ENCODE data around the gene DEGS1.

Gene DEGS1

DNA sequence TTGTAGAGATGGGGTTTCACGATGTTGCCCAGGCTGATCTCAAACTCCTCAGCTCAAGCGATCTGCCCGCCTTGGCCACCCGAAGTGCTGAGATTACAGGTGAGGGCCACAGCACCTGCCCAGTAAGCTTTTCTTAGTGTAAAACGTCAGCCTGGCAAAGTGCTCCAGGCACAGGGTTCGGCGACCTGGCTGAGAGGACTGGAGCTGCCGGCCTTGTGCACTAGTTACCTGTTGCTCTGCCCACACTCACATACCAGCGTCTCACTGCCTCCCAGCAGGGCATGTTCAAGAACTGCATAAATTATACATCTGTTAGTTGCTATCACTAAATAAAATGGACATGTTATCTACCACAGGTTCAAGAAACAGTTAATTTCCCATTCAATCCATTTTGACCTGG lies 55.2 kb downstream of the DEGS1 start:
- TF ChIP-seq, protein P1, sequence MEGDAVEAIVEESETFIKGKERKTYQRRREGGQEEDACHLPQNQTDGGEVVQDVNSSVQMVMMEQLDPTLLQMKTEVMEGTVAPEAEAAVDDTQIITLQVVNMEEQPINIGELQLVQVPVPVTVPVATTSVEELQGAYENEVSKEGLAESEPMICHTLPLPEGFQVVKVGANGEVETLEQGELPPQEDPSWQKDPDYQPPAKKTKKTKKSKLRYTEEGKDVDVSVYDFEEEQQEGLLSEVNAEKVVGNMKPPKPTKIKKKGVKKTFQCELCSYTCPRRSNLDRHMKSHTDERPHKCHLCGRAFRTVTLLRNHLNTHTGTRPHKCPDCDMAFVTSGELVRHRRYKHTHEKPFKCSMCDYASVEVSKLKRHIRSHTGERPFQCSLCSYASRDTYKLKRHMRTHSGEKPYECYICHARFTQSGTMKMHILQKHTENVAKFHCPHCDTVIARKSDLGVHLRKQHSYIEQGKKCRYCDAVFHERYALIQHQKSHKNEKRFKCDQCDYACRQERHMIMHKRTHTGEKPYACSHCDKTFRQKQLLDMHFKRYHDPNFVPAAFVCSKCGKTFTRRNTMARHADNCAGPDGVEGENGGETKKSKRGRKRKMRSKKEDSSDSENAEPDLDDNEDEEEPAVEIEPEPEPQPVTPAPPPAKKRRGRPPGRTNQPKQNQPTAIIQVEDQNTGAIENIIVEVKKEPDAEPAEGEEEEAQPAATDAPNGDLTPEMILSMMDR (IDR thresholded peaks at IDR 0.05; ENCODE audit: control insufficient read depth, insufficient read depth, low read depth, low read length, missing control alignments): no peak

DNA sequence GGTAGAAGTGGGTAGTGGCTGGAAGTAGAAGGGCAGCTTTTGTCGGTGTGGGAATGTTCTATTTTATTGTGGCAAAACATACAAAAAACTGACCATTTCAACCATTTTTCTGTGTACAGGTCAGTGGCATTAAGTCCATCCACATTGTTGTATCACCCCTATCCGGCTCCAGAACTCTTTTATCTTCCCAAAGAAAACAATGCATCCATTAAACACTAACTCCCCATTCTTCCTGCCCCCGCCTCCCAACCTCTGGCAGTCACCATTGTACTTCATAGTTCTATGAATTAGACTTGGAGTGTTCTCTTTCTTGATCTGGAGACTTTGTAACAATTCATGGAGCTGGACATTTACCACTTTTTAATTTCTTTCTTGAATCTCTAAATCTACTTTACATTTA lies 55.7 kb downstream of the DEGS1 start:
- DNase-seq (ENCODE audit: low read depth): no peak
- H3K4me3 ChIP-seq (ENCODE audit: control insufficient read depth, low read depth, low read length): no peak overlapping the region
- TF ChIP-seq, protein P1 (IDR thresholded peaks at IDR 0.05; ENCODE audit: control insufficient read depth, insufficient read depth, low read depth, low read length, missing control alignments): no peak

More for the DNA sequence above, 55.2 kb downstream of the DEGS1 start:
- no peak for DNase-seq (ENCODE audit: low read depth)
- H3K4me3 ChIP-seq (ENCODE audit: control insufficient read depth, low read depth, low read length): no peak overlapping the region
